Choroid plexus epithelial cell (primary cell): Measurements from ENCODE around the gene IQGAP1.

Source experiments
- DNase-seq: peaks from one replicate; pipeline ENCODE4 v3.0.0-alpha.2; 2010; ENCODE audit warnings: low read depth
- H3K4me3 ChIP-seq: 2 replicates; pipeline ENCODE4 v1.5.1; 2011; ENCODE audit warnings: low read depth, mild to moderate bottlenecking, control low read depth, low read length, moderate library complexity
- TF ChIP-seq, protein P1 (sequence below): conservative IDR thresholded peaks from 2 replicates; pipeline ENCODE4 v1.5.1; 2011; ENCODE audit warnings: low read depth, mild to moderate bottlenecking, control low read depth, inconsistent platforms, low read length, moderate library complexity

Gene IQGAP1

GRCh38 chr15:90388462-90389380 is 679 bp downstream of the IQGAP1 start:
- DNase-seq = peak; percentile 32
- H3K4me3 ChIP-seq = peak overlapping the region; percentile 98
- TF ChIP-seq, protein P1, sequence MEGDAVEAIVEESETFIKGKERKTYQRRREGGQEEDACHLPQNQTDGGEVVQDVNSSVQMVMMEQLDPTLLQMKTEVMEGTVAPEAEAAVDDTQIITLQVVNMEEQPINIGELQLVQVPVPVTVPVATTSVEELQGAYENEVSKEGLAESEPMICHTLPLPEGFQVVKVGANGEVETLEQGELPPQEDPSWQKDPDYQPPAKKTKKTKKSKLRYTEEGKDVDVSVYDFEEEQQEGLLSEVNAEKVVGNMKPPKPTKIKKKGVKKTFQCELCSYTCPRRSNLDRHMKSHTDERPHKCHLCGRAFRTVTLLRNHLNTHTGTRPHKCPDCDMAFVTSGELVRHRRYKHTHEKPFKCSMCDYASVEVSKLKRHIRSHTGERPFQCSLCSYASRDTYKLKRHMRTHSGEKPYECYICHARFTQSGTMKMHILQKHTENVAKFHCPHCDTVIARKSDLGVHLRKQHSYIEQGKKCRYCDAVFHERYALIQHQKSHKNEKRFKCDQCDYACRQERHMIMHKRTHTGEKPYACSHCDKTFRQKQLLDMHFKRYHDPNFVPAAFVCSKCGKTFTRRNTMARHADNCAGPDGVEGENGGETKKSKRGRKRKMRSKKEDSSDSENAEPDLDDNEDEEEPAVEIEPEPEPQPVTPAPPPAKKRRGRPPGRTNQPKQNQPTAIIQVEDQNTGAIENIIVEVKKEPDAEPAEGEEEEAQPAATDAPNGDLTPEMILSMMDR = no peak

DNA sequence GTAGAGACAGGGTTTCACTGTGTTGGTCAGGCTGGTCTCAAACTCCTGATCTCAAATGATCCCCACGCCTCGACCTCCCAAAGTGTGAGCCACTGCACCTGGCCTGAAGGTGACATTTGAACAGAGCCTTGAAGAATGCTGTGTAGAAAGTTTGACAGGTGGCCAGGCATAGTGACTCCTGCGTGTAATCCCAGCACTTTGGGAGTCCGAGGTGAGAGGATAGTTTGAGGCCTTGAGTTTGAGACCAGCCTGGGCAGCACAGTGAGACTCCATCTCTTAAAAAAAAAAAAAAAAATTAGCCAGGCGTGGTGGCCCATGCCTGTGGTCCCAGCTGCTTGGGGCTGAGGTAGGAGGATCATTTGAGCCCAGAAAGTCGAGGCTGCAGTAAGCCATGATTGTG is 1.5 kb downstream of the IQGAP1 start:
- DNase-seq = no peak
- TF ChIP-seq, protein P1 = no peak
- peak overlapping the region; percentile 98 for H3K4me3 ChIP-seq

- no peak for DNase-seq
- TF ChIP-seq, protein P1 = no peak
- no peak overlapping the region for H3K4me3 ChIP-seq
Observed at GRCh38 chr15:90393040-90393439, 5.0 kb downstream of the IQGAP1 start.

GRCh38 chr15:90394074-90394473 is 6.0 kb downstream of the IQGAP1 start:
- no peak overlapping the region for H3K4me3 ChIP-seq
- TF ChIP-seq, protein P1 = no peak

GRCh38 chr15:90394748-90395442 is 6.9 kb downstream of the IQGAP1 start:
- no peak overlapping the region for H3K4me3 ChIP-seq
- TF ChIP-seq, protein P1 = no peak
- DNase-seq = no peak

More at GRCh38 chr15:90394074-90394473, 6.0 kb downstream of the IQGAP1 start:
- no peak for DNase-seq

DNA sequence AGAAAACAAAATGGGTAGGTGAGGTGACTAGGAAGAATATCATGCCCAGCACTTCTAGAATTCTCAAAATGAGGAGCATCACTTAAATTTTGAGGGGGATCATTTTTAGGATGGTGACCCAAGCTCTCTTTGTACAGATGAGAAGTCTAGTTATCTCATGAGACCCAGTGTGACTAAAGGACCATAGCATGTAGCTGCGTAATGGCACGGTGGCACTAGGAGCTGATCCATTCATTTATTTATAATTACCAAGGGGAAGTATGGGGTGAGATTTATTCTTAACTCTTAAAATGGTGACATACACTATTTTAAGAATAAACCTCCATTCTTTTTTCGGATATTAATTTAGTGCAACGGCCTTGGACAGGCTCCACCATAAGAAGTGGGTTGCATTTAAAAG is 8.3 kb downstream of the IQGAP1 start:
- no peak overlapping the region for H3K4me3 ChIP-seq
- no peak for DNase-seq
- TF ChIP-seq, protein P1 = no peak
